NB4 (cell line): ENCODE measurements around the gene ITPK1.

Source experiments
- CTCF ChIP-seq: IDR thresholded peaks from one replicate; pipeline ENCODE4 v1.5.1; 2012; ENCODE audit warnings: low read depth, low read length
- MYC ChIP-seq: IDR thresholded peaks from 2 replicates; pipeline ENCODE4 v1.6.1; 2011; ENCODE audit warnings: low read depth, low read length
- POLR2A ChIP-seq: IDR thresholded peaks from 2 replicates; pipeline ENCODE4 v1.6.1; 2011; ENCODE audit warnings: mild to moderate bottlenecking; ENCODE audit not compliant: insufficient read length; ENCODE audit errors: extremely low read depth

GRCh38 chr14:93015505-93015904 lies 100.2 kb downstream of the ITPK1 start:
- no peak for TF ChIP-seq POLR2A
- no peak for TF ChIP-seq CTCF
- TF ChIP-seq MYC = no peak
